HepG2 (cell line): Measurements from ENCODE around the gene INTS3. TPM values are rescaled to one million over a fixed set of nuclear protein-coding genes. Genes with fewer than 3 reads are reported as not detected.

Experiments used
- ATF2 ChIP-seq: sonication (generic); formaldehyde crosslinking; IDR thresholded peaks from 2 replicates; pipeline ENCODE4 v1.4.0; 2020; ENCODE audit warnings: missing genetic modification reagents
- CBX1 ChIP-seq: IDR thresholded peaks from one replicate; pipeline ENCODE4 v1.6.1; 2016; ENCODE audit warnings: antibody characterized with exemption, low read depth
- CREM ChIP-seq, 2 experiments: sonication (generic) in 1 of 2; formaldehyde crosslinking in 1 of 2; IDR thresholded peaks; 2 replicates each; pipeline versions ENCODE4 v1.4.0 to v1.6.1; 2016 to 2020; ENCODE audit warnings: antibody characterized with exemption in 1 of 2, mild to moderate bottlenecking in 1 of 2, missing genetic modification reagents in 1 of 2
- ERF ChIP-seq: IDR thresholded peaks from 2 replicates; pipeline ENCODE4 v1.6.1; 2018; ENCODE audit warnings: missing biosample characterization, missing genetic modification reagents
- FOSL1 ChIP-seq: sonication (generic); formaldehyde crosslinking; IDR thresholded peaks from 2 replicates; pipeline ENCODE4 v1.9.0; 2021; ENCODE audit warnings: missing genetic modification reagents, borderline replicate concordance
- FOXA1 ChIP-seq, 2 experiments: fragments of 450-650 bp in 1 of 2; sonication (generic) in 1 of 2; formaldehyde crosslinking in 1 of 2; IDR thresholded peaks; 2 replicates each; pipeline versions ENCODE4 v1.4.0 to v1.6.1; 2016 to 2020; ENCODE audit warnings: missing genetic modification reagents in 1 of 2
- GLI4 ChIP-seq: sonication (generic); formaldehyde crosslinking; IDR thresholded peaks from 2 replicates; pipeline ENCODE4 v1.5.1; 2020; ENCODE audit warnings: missing genetic modification reagents, mild to moderate bottlenecking, moderate library complexity, borderline replicate concordance
- HOXA9 ChIP-seq: sonication (generic); formaldehyde crosslinking; IDR thresholded peaks from 2 replicates; pipeline ENCODE4 v1.8.1; 2022; ENCODE audit warnings: missing genetic modification reagents, mild to moderate bottlenecking, moderate library complexity, borderline replicate concordance
- ISX ChIP-seq: sonication (generic); formaldehyde crosslinking; conservative IDR thresholded peaks from 2 replicates; pipeline ENCODE4 v1.5.0; 2020; ENCODE audit warnings: missing genetic modification reagents
- MYNN ChIP-seq: sonication (generic); formaldehyde crosslinking; IDR thresholded peaks from 2 replicates; pipeline ENCODE4 v1.4.0; 2020; ENCODE audit warnings: mild to moderate bottlenecking, low read depth, missing genetic modification reagents
- POLR2G ChIP-seq: fragments of 200-400 bp; formaldehyde crosslinking; IDR thresholded peaks from 2 replicates; pipeline ENCODE4 v1.6.1; 2018; ENCODE audit warnings: mild to moderate bottlenecking, low read depth, low read length, moderate library complexity
- REL ChIP-seq: sonication (generic); formaldehyde crosslinking; conservative IDR thresholded peaks from 2 replicates; pipeline ENCODE4 v1.8.0; 2022; ENCODE audit warnings: mild to moderate bottlenecking, missing genetic modification reagents, moderate library complexity
- SP5 ChIP-seq: IDR thresholded peaks from 2 replicates; pipeline ENCODE4 v1.6.1; 2016; ENCODE audit warnings: low read depth, borderline replicate concordance
- ZNF329 ChIP-seq: sonication (generic); formaldehyde crosslinking; IDR thresholded peaks from 2 replicates; pipeline ENCODE4 v1.9.0; 2021; ENCODE audit warnings: low read depth, mild to moderate bottlenecking, missing genetic modification reagents
- ZNF543 ChIP-seq: sonication (generic); formaldehyde crosslinking; IDR thresholded peaks from 2 replicates; pipeline ENCODE4 v1.4.0; 2020; ENCODE audit warnings: mild to moderate bottlenecking, missing genetic modification reagents
- ZNF589 ChIP-seq: sonication (generic); formaldehyde crosslinking; conservative IDR thresholded peaks from 2 replicates; pipeline ENCODE4 v1.8.0; 2022; ENCODE audit warnings: mild to moderate bottlenecking, moderate library complexity, missing genetic modification reagents
- ZNF891 ChIP-seq: sonication (generic); formaldehyde crosslinking; IDR thresholded peaks from 2 replicates; pipeline ENCODE4 v1.5.0; 2020; ENCODE audit warnings: mild to moderate bottlenecking, missing genetic modification reagents
- ZSCAN25 ChIP-seq: sonication (generic); formaldehyde crosslinking; IDR thresholded peaks from 2 replicates; pipeline ENCODE4 v1.8.0; 2022; ENCODE audit warnings: mild to moderate bottlenecking, missing genetic modification reagents
- polyA plus RNA-seq, 8 experiments: library from polyadenylated mRNA; depleted of rRNA in 3 of 8; stranded (reverse) in 7 of 8; unstranded in 1 of 8; fragments of >200 nt; fragmentation: Illumina TruSeq in 4 of 8; extraction: Trizol in 4 of 8; gene quantifications; 2 replicates each; pipeline versions ENCODE4 v1.2.1 to v1.2.3, GENCODE V29; 2011 to 2016; ENCODE audit warnings: low read depth in 4 of 8, missing spikeins in 1 of 8, mixed read lengths in 1 of 8; ENCODE audit not compliant: insufficient read depth in 1 of 8
- total RNA-seq, 5 experiments: library from RNA; depleted of rRNA; stranded (reverse); fragments of >200 nt; fragmentation: Illumina TruSeq; extraction: Trizol; gene quantifications; 2 replicates each; pipeline ENCODE4 v1.2.3, GENCODE V29; 2016; ENCODE audit warnings: low read depth in 1 of 5
- TF ChIP-seq, protein P1 (sequence below): sonication (generic); formaldehyde crosslinking; IDR thresholded peaks from 2 replicates; pipeline ENCODE4 v1.4.0; 2020; ENCODE audit warnings: low read depth, missing genetic modification reagents
- TF ChIP-seq, protein P2 (sequence below): IDR thresholded peaks from 2 replicates; pipeline ENCODE4 v1.6.1; 2018; ENCODE audit warnings: missing genetic modification reagents, mild to moderate bottlenecking, missing compliant biosample characterization
- TF ChIP-seq, protein P3 (sequence below): sonication (generic); formaldehyde crosslinking; IDR thresholded peaks from 2 replicates; pipeline ENCODE4 v1.8.1; 2022; ENCODE audit warnings: mild to moderate bottlenecking, missing genetic modification reagents

The INTS3 gene
- total and polyA plus RNA-seq, 2 of the 13 experiments (the other 11 are each of a cell fraction or from before 2014, with no cell fraction given) = 17.2 to 27.2 TPM

DNA sequence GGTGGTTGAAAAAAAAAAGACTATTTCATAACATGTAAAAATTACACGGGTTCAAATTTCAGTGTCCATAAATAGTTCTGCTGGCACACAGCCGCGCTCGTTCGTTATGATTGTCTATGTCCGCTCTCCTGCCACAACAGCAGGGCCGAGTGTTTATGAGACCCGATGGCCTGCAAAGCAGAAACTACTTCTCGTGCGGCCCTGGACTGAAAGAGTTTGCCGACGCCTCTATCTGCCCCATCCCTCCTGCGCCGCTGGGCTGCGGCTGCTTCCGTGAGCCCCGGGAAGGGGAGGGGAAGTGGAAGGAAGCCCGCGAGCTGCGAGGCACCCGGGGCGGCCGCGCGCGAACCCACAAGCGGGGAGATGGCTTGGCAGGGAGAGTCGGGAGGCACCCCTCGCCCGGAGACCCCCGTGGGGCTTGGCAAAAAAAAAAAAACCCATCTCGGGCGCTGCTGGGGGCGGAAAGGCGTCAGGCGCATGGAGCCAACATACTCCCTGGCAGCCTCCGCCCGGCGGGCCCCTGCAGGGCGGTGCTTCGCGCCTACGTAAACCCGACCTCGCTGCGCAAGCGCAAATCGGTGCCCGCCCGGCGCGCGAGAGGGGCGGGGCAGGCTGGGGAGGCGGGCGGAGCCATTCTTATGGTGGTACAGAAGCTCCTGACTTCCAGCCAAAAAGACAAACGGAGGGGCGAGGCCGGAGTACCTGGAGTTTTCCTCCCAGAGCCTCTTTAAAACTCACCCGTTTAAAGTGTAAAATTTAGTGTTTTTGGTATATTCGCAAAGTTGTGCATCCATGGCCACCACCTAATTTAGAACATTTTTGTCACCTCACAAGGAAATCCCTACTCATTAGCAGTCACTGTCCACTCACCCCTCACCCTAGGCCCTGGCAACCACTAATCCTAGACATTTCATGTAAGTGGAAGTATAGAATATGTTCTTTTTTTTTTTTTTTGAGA, 55.7 kb downstream of the INTS3 start (continued):
- TF ChIP-seq ATF2 = no peak
- no peak for TF ChIP-seq HOXA9 (CRISPR knock-in tag)
- TF ChIP-seq, protein P1, sequence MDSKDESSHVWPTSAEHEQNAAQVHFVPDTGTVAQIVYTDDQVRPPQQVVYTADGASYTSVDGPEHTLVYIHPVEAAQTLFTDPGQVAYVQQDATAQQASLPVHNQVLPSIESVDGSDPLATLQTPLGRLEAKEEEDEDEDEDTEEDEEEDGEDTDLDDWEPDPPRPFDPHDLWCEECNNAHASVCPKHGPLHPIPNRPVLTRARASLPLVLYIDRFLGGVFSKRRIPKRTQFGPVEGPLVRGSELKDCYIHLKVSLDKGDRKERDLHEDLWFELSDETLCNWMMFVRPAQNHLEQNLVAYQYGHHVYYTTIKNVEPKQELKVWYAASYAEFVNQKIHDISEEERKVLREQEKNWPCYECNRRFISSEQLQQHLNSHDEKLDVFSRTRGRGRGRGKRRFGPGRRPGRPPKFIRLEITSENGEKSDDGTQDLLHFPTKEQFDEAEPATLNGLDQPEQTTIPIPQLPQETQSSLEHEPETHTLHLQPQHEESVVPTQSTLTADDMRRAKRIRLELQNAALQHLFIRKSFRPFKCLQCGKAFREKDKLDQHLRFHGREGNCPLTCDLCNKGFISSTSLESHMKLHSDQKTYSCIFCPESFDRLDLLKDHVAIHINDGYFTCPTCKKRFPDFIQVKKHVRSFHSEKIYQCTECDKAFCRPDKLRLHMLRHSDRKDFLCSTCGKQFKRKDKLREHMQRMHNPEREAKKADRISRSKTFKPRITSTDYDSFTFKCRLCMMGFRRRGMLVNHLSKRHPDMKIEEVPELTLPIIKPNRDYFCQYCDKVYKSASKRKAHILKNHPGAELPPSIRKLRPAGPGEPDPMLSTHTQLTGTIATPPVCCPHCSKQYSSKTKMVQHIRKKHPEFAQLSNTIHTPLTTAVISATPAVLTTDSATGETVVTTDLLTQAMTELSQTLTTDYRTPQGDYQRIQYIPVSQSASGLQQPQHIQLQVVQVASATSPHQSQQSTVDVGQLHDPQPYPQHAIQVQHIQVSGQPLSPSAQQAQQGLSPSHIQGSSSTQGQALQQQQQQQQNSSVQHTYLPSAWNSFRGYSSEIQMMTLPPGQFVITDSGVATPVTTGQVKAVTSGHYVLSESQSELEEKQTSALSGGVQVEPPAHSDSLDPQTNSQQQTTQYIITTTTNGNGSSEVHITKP = 0 out of 2 replicates have a peak, but pooled peaks have one; percentile 41
- no peak for TF ChIP-seq CBX1
- no peak for TF ChIP-seq REL (CRISPR knock-in tag)
- TF ChIP-seq POLR2G = peak; percentile 97
- TF ChIP-seq ZNF543 (CRISPR knock-in tag) = peak; percentile 91
- TF ChIP-seq ZSCAN25 (CRISPR knock-in tag) = peak; percentile 75; the same call in 1 of the 2 replicates
- TF ChIP-seq MYNN = no peak
- 0 out of 2 replicates have a peak, but pooled peaks have one; percentile 29 for TF ChIP-seq ZNF589
- 0 out of 2 replicates have a peak, but pooled peaks have one; percentile 25 for TF ChIP-seq ZNF329 (CRISPR knock-in tag)
- TF ChIP-seq CREM (IDR thresholded peaks at IDR 0.05) = no peak
- TF ChIP-seq CREM (CRISPR knock-in tag; IDR thresholded peaks at IDR 0.05) = no peak
- TF ChIP-seq GLI4 (CRISPR knock-in tag) = peak; percentile 85; the same call in 1 of the 2 replicates
- no peak for TF ChIP-seq FOSL1 (CRISPR knock-in tag)
- TF ChIP-seq SP5 (CRISPR knock-in tag) = peak; percentile 62
- TF ChIP-seq ERF (CRISPR knock-in tag) = peak; percentile 68; the same call in 1 of the 2 replicates
- TF ChIP-seq FOXA1 (IDR thresholded peaks at IDR 0.05) = no peak
- TF ChIP-seq FOXA1 (CRISPR knock-in tag; IDR thresholded peaks at IDR 0.05) = no peak
- TF ChIP-seq ZNF891 (CRISPR knock-in tag) = peak; percentile 95
- TF ChIP-seq ISX = 0 out of 2 replicates have a peak, but pooled peaks have one; percentile 37
- TF ChIP-seq, protein P2, sequence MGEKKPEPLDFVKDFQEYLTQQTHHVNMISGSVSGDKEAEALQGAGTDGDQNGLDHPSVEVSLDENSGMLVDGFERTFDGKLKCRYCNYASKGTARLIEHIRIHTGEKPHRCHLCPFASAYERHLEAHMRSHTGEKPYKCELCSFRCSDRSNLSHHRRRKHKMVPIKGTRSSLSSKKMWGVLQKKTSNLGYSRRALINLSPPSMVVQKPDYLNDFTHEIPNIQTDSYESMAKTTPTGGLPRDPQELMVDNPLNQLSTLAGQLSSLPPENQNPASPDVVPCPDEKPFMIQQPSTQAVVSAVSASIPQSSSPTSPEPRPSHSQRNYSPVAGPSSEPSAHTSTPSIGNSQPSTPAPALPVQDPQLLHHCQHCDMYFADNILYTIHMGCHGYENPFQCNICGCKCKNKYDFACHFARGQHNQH (CRISPR knock-in tag) = peak; percentile 19; the same call in 1 of the 2 replicates
- TF ChIP-seq, protein P3, sequence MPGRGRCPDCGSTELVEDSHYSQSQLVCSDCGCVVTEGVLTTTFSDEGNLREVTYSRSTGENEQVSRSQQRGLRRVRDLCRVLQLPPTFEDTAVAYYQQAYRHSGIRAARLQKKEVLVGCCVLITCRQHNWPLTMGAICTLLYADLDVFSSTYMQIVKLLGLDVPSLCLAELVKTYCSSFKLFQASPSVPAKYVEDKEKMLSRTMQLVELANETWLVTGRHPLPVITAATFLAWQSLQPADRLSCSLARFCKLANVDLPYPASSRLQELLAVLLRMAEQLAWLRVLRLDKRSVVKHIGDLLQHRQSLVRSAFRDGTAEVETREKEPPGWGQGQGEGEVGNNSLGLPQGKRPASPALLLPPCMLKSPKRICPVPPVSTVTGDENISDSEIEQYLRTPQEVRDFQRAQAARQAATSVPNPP (CRISPR knock-in tag) = peak; percentile 70; the same call in 1 of the 2 replicates
